ENCODE measurements around the gene ERC2.

GRCh38 chr3:55592572-55592971 lies 875.7 kb downstream of the ERC2 start:
- TF ChIP-seq CTCF (IDR thresholded peaks at IDR 0.05; ENCODE audit: insufficient read depth, low read length, poor library complexity, severe bottlenecking) (no peak), EZH2phosphoT487 (conservative IDR thresholded peaks at IDR 0.05; ENCODE audit: low read length) (no peak)

All from SU-DHL-6 (cell line).